WTC11 (cell line): ENCODE data around the gene CHKA. TPM values are rescaled to one million over a fixed set of nuclear protein-coding genes. Genes with fewer than 3 reads are reported as not detected.

ENCODE experiments used
- ATAC-seq: fragments of 200-7000 bp; cut with Tn5 transposase; 2 replicates; pipeline ENCODE4 v1.10.0; 2021; ENCODE audit warnings: mild to moderate bottlenecking, moderate library complexity
- CTCF ChIA-PET: fragments of 300-600 bp; sonication (Branson Sonifier 250); formaldehyde crosslinking; loops from one replicate; lab custom pipeline; 2021; ENCODE audit warnings: antibody characterized with exemption; lab: Charles Lee
- POLR2A ChIA-PET: fragments of 350-600 bp; sonication (Branson Sonifier 250); formaldehyde crosslinking; loops from one replicate; lab custom pipeline; 2021; ENCODE audit warnings: antibody characterized with exemption; lab: Charles Lee
- DNase-seq: peaks from one replicate; pipeline ENCODE4 v3.0.0; 2021; ENCODE audit warnings: low spot score
- H3K27ac Mint-ChIP-seq: 2 replicates; pipeline ENCODE4 v1.8.0; 2021; ENCODE audit warnings: mixed read lengths
- H3K27me3 Mint-ChIP-seq: 2 replicates; pipeline ENCODE4 v1.8.0; 2021; ENCODE audit warnings: low read depth, mild to moderate bottlenecking, moderate library complexity, mixed read lengths
- H3K36me3 Mint-ChIP-seq: 2 replicates; pipeline ENCODE4 v1.8.0; 2021; ENCODE audit warnings: mixed read lengths
- H3K4me1 Mint-ChIP-seq: 2 replicates; pipeline ENCODE4 v1.8.0; 2022; ENCODE audit warnings: mixed read lengths
- H3K4me3 Mint-ChIP-seq: 2 replicates; pipeline ENCODE4 v1.8.0; 2021; ENCODE audit warnings: mild to moderate bottlenecking, moderate library complexity, mixed read lengths
- H3K9me3 Mint-ChIP-seq: 2 replicates; pipeline ENCODE4 v1.8.0; 2021; ENCODE audit warnings: mixed read lengths
- ATF6 ChIP-seq: sonication (generic); formaldehyde crosslinking; IDR thresholded peaks from 2 replicates; pipeline ENCODE4 v1.8.1; 2023; ENCODE audit warnings: mild to moderate bottlenecking, missing genetic modification reagents
- E2F4 ChIP-seq: sonication (generic); formaldehyde crosslinking; IDR thresholded peaks from 2 replicates; pipeline ENCODE4 v1.8.1; 2022; ENCODE audit warnings: low read depth, mild to moderate bottlenecking, moderate library complexity, missing genetic modification reagents, borderline replicate concordance
- FOXK1 ChIP-seq: sonication (generic); formaldehyde crosslinking; IDR thresholded peaks from 2 replicates; pipeline ENCODE4 v1.8.0; 2022; ENCODE audit warnings: mild to moderate bottlenecking, moderate library complexity, missing genetic modification reagents
- FOXP1 ChIP-seq: sonication (generic); formaldehyde crosslinking; IDR thresholded peaks from 2 replicates; pipeline ENCODE4 v1.8.0; 2022; ENCODE audit warnings: missing genetic modification reagents, mild to moderate bottlenecking, moderate library complexity, borderline replicate concordance
- IRF1 ChIP-seq: sonication (generic); formaldehyde crosslinking; IDR thresholded peaks from 2 replicates; pipeline ENCODE4 v1.8.0; 2023; ENCODE audit warnings: missing genetic modification reagents
- JUN ChIP-seq: sonication (generic); formaldehyde crosslinking; IDR thresholded peaks from 2 replicates; pipeline ENCODE4 v1.8.0; 2023; ENCODE audit warnings: mild to moderate bottlenecking, missing genetic modification reagents
- NFE2L1 ChIP-seq: sonication (generic); formaldehyde crosslinking; IDR thresholded peaks from 2 replicates; pipeline ENCODE4 v1.8.1; 2023; ENCODE audit warnings: missing genetic modification reagents
- SMAD3 ChIP-seq: sonication (generic); formaldehyde crosslinking; IDR thresholded peaks from 2 replicates; pipeline ENCODE4 v1.8.0; 2022; ENCODE audit warnings: missing genetic modification reagents, mild to moderate bottlenecking, borderline replicate concordance
- TEAD1 ChIP-seq: sonication (generic); formaldehyde crosslinking; IDR thresholded peaks from 2 replicates; pipeline ENCODE4 v1.8.0; 2022; ENCODE audit warnings: mild to moderate bottlenecking, missing genetic modification reagents
- TEAD4 ChIP-seq: sonication (generic); formaldehyde crosslinking; IDR thresholded peaks from 2 replicates; pipeline ENCODE4 v1.8.0; 2022; ENCODE audit warnings: mild to moderate bottlenecking, missing genetic modification reagents
- ZBTB21 ChIP-seq: sonication (generic); formaldehyde crosslinking; IDR thresholded peaks from 2 replicates; pipeline ENCODE4 v1.8.1; 2023; ENCODE audit warnings: mild to moderate bottlenecking, missing genetic modification reagents, borderline replicate concordance
- ZNF121 ChIP-seq: sonication (generic); formaldehyde crosslinking; IDR thresholded peaks from 2 replicates; pipeline ENCODE4 v1.8.0; 2023; ENCODE audit warnings: missing genetic modification reagents
- ZNF138 ChIP-seq: sonication (generic); formaldehyde crosslinking; conservative IDR thresholded peaks from 2 replicates; pipeline ENCODE4 v1.8.1; 2022; ENCODE audit warnings: mild to moderate bottlenecking, moderate library complexity, missing genetic modification reagents
- ZNF263 ChIP-seq: sonication (generic); formaldehyde crosslinking; IDR thresholded peaks from 2 replicates; pipeline ENCODE4 v1.8.1; 2022; ENCODE audit warnings: low read depth, mild to moderate bottlenecking, moderate library complexity, missing genetic modification reagents
- ZNF416 ChIP-seq: fragments of 250-450 bp; sonication (Bioruptor Pico); IDR thresholded peaks from 2 replicates; pipeline ENCODE4 v1.9.0; 2021; ENCODE audit warnings: mild to moderate bottlenecking, inconsistent platforms
- ZNF425 ChIP-seq: fragments of 250-450 bp; sonication (Bioruptor Pico); conservative IDR thresholded peaks from 2 replicates; pipeline ENCODE4 v1.9.0; 2021; ENCODE audit warnings: mild to moderate bottlenecking
- total RNA-seq: library from RNA; stranded (reverse); gene quantifications from 3 replicates; pipeline ENCODE4 v1.2.3, GENCODE V29; 2021
- TF ChIP-seq, protein P1 (sequence below): sonication (generic); formaldehyde crosslinking; IDR thresholded peaks from 2 replicates; pipeline ENCODE4 v1.8.1; 2023; ENCODE audit warnings: mild to moderate bottlenecking, missing genetic modification reagents, borderline replicate concordance

The CHKA gene
- total RNA-seq, 1 experiment from 2014 or later: 76.1 TPM

GRCh38 chr11:68057807-68058206 is 63.4 kb downstream of the CHKA start:
- no peaks in the 10 kb centered on the region for H3K9me3 Mint-ChIP-seq
- TF ChIP-seq ZNF121 (CRISPR knock-in tag): peak; percentile 92
- no peak for TF ChIP-seq TEAD1
- no peak for DNase-seq
- no peaks in the 10 kb centered on the region for H3K4me1 Mint-ChIP-seq
- no peak overlapping the region for H3K4me3 Mint-ChIP-seq
- no peaks in the 10 kb centered on the region for H3K27me3 Mint-ChIP-seq
- peaks cover 50% of the 10 kb centered on the region for H3K36me3 Mint-ChIP-seq
- H3K27ac Mint-ChIP-seq: 0 out of 2 replicates have a peak overlapping the region, but pooled peaks have one; percentile 21
- ChIA-PET POLR2A (no interaction called here), CTCF (no interaction called here)
- no peak for ATAC-seq

DNA sequence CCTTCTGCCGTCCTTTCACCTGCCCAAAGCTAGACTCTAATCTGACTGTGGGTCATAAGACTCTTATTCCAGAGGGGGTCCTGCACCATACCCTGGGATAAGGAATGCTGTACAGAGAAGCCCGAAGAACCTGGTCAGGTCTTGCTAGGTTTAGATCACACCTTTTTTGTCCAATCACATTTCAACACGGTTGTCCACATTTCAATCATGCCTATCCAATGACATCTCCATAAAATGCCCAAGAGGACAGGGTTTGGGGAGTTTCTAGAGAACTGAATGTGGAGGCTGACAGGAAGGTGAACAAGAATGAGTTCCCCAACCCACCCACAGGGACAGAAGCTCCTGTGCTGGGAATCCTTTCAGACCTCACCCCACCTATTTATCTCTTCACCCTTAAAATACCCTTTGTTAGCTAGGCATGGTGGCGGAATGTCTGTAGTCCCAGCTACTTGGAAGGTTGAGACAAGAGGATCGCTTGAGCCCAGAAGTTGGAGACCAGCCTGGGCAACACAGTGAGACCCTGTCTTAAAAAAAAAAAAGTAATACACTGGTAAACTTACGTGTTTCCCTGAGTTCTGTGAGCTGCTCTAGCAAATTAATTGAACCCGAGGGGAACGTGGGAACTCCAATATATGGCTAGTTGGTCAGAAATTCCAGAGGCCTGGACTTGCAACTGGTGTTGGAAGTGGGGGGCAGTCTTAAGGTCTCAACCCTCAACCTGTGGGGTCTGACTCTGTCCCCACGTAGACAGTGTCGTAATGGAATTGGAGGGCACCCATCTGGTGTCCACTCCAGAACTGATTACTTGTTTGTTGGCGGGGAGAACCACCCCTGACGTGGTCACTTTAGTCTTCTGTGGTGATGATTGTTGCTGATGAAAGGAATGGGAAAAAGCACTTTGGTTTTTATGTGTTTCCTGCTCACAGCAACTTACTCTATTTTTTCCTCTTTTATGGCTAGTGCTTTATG is 64.6 kb downstream of the CHKA start:
- Mint-ChIP-seq H3K4me1 (peaks cover 3% of the 10 kb centered on the region), H3K36me3 (peaks cover 38% of the 10 kb centered on the region), H3K27me3 (no peaks in the 10 kb centered on the region), H3K27ac (peak overlapping the region; percentile 80), H3K9me3 (no peaks in the 10 kb centered on the region), H3K4me3 (no peak overlapping the region)
- ATAC-seq: no peak
- ChIA-PET CTCF (interaction anchor here (1.1 kb wide), 1 partner anchor 153 kb away, joined by 3 read pairs; no protein-coding TSS in a partner anchor), POLR2A (interaction anchor here (0.6 to 0.7 kb wide), 2 partner anchors 17 to 129 kb away, joined by 3 to 5 read pairs; no protein-coding TSS in a partner anchor)
- DNase-seq: no peak
- TF ChIP-seq FOXK1 (CRISPR knock-in tag) (no peak), ZNF121 (CRISPR knock-in tag) (peak; percentile 83)

DNA sequence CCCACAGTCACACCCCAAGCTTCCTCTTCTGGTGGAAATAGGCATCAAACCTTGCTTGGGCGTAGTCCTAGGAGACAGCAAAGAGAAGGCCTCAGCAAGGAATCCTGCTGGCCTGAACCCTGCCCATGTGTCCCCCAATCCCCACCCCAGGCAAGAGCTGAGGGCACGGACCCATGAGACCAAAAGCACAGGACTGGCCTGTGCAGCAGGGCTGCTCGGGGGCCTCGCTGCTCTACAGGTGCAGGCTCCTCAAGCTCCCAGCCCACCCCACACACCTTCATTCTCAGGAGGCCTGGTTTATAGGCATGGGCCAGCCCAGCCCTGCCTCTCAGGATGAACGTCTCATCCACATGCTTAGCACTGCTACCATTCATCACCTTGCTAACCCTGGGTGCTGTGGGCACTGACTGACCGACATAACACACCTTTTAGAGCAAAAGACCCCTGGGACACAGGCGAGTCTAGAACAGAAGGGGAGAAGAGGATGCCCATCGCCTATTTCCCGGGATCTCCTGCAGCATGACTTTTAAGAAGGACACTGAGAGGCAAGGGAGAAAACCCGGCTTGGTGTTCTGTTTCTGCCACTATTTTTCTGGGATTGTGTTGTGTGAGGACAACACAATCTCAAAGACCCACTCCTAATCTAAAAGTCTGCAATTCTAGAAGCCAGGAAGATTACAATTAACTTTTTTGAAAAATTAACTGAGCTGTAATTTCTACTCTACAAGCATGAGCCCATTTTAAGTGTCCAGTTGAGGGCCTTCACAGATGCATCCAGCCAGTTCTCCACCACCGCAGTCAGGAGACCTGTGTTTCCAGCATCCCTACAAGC is 67.0 kb downstream of the CHKA start:
- Mint-ChIP-seq H3K4me1 (peaks cover 6% of the 10 kb centered on the region), H3K27ac (peak overlapping the region; percentile 66; the same call in 1 of the 2 replicates), H3K9me3 (no peaks in the 10 kb centered on the region), H3K36me3 (peaks cover 25% of the 10 kb centered on the region), H3K27me3 (no peaks in the 10 kb centered on the region), H3K4me3 (no peak overlapping the region)
- POLR2A ChIA-PET: no interaction called here
- DNase-seq (no peak), ATAC-seq (no peak)
- CTCF ChIA-PET: interaction anchor here (0.8 kb wide), 1 partner anchor 13 kb away, joined by 3 read pairs; no protein-coding TSS in a partner anchor
- TF ChIP-seq ZBTB21 (CRISPR knock-in tag) (no peak), E2F4 (no peak), ZNF416 (CRISPR knock-in tag) (no peak), TEAD1 (no peak), SMAD3 (CRISPR knock-in tag) (no peak), TEAD4 (CRISPR knock-in tag) (no peak), FOXP1 (no peak), ZNF425 (no peak), IRF1 (CRISPR knock-in tag) (no peak), JUN (CRISPR knock-in tag) (no peak), ATF6 (CRISPR knock-in tag) (no peak), ZNF263 (CRISPR knock-in tag) (no peak), ZNF138 (CRISPR knock-in tag) (no peak), NFE2L1 (CRISPR knock-in tag) (no peak)
- TF ChIP-seq, protein P1, sequence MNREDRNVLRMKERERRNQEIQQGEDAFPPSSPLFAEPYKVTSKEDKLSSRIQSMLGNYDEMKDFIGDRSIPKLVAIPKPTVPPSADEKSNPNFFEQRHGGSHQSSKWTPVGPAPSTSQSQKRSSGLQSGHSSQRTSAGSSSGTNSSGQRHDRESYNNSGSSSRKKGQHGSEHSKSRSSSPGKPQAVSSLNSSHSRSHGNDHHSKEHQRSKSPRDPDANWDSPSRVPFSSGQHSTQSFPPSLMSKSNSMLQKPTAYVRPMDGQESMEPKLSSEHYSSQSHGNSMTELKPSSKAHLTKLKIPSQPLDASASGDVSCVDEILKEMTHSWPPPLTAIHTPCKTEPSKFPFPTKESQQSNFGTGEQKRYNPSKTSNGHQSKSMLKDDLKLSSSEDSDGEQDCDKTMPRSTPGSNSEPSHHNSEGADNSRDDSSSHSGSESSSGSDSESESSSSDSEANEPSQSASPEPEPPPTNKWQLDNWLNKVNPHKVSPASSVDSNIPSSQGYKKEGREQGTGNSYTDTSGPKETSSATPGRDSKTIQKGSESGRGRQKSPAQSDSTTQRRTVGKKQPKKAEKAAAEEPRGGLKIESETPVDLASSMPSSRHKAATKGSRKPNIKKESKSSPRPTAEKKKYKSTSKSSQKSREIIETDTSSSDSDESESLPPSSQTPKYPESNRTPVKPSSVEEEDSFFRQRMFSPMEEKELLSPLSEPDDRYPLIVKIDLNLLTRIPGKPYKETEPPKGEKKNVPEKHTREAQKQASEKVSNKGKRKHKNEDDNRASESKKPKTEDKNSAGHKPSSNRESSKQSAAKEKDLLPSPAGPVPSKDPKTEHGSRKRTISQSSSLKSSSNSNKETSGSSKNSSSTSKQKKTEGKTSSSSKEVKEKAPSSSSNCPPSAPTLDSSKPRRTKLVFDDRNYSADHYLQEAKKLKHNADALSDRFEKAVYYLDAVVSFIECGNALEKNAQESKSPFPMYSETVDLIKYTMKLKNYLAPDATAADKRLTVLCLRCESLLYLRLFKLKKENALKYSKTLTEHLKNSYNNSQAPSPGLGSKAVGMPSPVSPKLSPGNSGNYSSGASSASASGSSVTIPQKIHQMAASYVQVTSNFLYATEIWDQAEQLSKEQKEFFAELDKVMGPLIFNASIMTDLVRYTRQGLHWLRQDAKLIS (CRISPR knock-in tag): no peak
